Neural crest cell (in vitro differentiated cells): Measurements from ENCODE around the gene SPATA13. TPM values are rescaled to one million over a fixed set of nuclear protein-coding genes. Genes with fewer than 3 reads are reported as not detected.

ENCODE experiments used
- DNase-seq: peaks from one replicate; pipeline ENCODE4 v3.0.0; 2021; ENCODE audit warnings: low read depth, mixed read lengths, low spot score
- H3K27ac Mint-ChIP-seq: one replicate; pipeline ENCODE4 v1.8.0; 2021; ENCODE audit warnings: mild to moderate bottlenecking, mixed read lengths; ENCODE audit not compliant: unreplicated experiment
- H3K27me3 Mint-ChIP-seq: 2 replicates; pipeline ENCODE4 v1.8.0; 2021; ENCODE audit warnings: low read depth, mild to moderate bottlenecking, mixed read lengths
- H3K36me3 Mint-ChIP-seq: 2 replicates; pipeline ENCODE4 v1.8.0; 2021; ENCODE audit warnings: low read depth, mild to moderate bottlenecking, mixed read lengths
- H3K4me1 Mint-ChIP-seq: 2 replicates; pipeline ENCODE4 v1.8.0; 2021; ENCODE audit warnings: mixed read lengths
- H3K4me3 Mint-ChIP-seq: one replicate; pipeline ENCODE4 v1.8.0; 2021; ENCODE audit warnings: mild to moderate bottlenecking, mixed read lengths
- H3K9me3 Mint-ChIP-seq: 2 replicates; pipeline ENCODE4 v1.8.0; 2021; ENCODE audit warnings: mixed read lengths
- CTCF ChIP-seq: fragments of 200-600 bp; sonication (generic); conservative IDR thresholded peaks from 2 replicates; pipeline ENCODE4 v1.5.0; 2021; ENCODE audit warnings: antibody characterized with exemption, mild to moderate bottlenecking
- total RNA-seq: library from RNA; stranded (reverse); gene quantifications from 2 replicates; pipeline ENCODE4 v1.2.1, GENCODE V29; 2021

SPATA13 gene
- total RNA-seq, 1 donor from 2014 or later: 45.8 TPM

DNA sequence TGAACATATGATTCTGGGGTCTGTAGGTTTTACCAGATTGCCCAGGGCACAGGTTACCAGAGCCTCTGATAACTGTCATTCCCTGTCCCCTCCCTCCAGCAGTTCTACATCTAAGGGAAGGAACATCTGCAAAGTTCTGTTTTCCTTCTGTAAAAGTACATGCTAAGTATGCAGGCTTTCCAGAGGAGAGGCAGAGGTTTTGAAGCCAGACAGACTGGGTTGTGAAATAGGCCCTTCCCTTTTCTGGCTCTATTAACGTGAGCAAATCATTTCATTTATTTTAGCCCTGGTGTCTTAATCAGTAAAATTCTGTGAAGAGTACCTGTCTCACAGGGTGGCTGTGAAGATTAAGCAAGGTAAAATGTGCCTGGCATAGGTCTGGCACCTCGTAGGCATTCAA lies 82.8 kb downstream of the SPATA13 start:
- no peaks in the 10 kb centered on the region for H3K27me3 Mint-ChIP-seq
- no peak for DNase-seq
- no peak overlapping the region for H3K4me3 Mint-ChIP-seq
- no peaks in the 10 kb centered on the region for H3K9me3 Mint-ChIP-seq
- peaks cover 18% of the 10 kb centered on the region for H3K4me1 Mint-ChIP-seq
- no peak overlapping the region for H3K27ac Mint-ChIP-seq
- no peaks in the 10 kb centered on the region for H3K36me3 Mint-ChIP-seq
- no peak for TF ChIP-seq CTCF

GRCh38 chr13:24244802-24245201 lies 84.3 kb downstream of the SPATA13 start:
- DNase-seq: no peak
- TF ChIP-seq CTCF: no peak
- Mint-ChIP-seq H3K27ac (no peak overlapping the region), H3K27me3 (no peaks in the 10 kb centered on the region), H3K4me3 (no peak overlapping the region), H3K4me1 (peaks cover 20% of the 10 kb centered on the region), H3K9me3 (no peaks in the 10 kb centered on the region), H3K36me3 (no peaks in the 10 kb centered on the region)

GRCh38 chr13:24247016-24247415 lies 86.5 kb downstream of the SPATA13 start:
- H3K27me3 Mint-ChIP-seq: no peaks in the 10 kb centered on the region
- no peak for TF ChIP-seq CTCF
- H3K36me3 Mint-ChIP-seq: peaks cover 5% of the 10 kb centered on the region
- H3K4me1 Mint-ChIP-seq: peaks cover 32% of the 10 kb centered on the region
- peak overlapping the region; percentile 78 for H3K27ac Mint-ChIP-seq
- no peak overlapping the region for H3K4me3 Mint-ChIP-seq
- no peaks in the 10 kb centered on the region for H3K9me3 Mint-ChIP-seq
- no peak for DNase-seq

GRCh38 chr13:24249624-24250023 lies 89.1 kb downstream of the SPATA13 start:
- H3K27ac Mint-ChIP-seq: peak overlapping the region; percentile 78
- H3K36me3 Mint-ChIP-seq: peaks cover 21% of the 10 kb centered on the region
- no peaks in the 10 kb centered on the region for H3K9me3 Mint-ChIP-seq
- H3K4me3 Mint-ChIP-seq: no peak overlapping the region
- TF ChIP-seq CTCF: no peak
- DNase-seq: no peak
- no peaks in the 10 kb centered on the region for H3K27me3 Mint-ChIP-seq
- H3K4me1 Mint-ChIP-seq: peaks cover 32% of the 10 kb centered on the region

DNA sequence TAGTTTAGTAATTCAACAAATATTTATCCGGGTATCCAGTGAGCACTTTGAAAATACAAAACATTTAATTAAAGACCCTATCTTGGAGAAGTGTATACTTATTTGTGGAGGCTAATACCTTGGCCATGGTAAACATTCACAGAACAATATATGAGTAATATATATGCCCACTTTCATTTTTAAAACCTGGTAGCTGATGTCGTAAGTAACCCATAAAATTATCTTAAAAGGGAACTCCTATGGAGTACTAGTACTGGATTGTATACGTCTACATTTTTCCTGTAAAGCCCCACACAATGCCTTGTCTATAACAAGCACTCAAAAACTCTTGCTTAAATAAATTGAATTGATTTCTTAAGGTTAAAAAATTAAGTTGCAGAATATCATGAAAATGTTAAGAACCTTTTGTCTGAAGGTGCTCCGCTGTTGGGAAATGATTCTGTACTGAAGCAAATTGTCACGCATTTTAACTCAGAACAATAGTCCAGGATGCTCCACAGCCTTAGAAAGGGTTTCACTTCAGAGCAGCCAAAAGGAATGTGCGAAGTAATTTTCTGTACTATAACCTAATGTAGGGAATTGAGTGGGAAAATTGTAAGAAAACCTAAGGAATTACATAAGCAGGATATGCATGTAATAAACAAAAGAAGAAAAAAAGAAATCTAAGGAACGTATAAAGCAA lies 90.0 kb downstream of the SPATA13 start:
- no peaks in the 10 kb centered on the region for H3K9me3 Mint-ChIP-seq
- no peak overlapping the region for H3K4me3 Mint-ChIP-seq

More for the DNA sequence above, 90.0 kb downstream of the SPATA13 start:
- Mint-ChIP-seq H3K27ac (no peak overlapping the region), H3K27me3 (no peaks in the 10 kb centered on the region), H3K4me1 (peaks cover 32% of the 10 kb centered on the region), H3K36me3 (peaks cover 24% of the 10 kb centered on the region)
- no peak for DNase-seq
- TF ChIP-seq CTCF: no peak
